Fibroblast of mammary gland (primary cell): Measurements from ENCODE around the gene ZXDC.

Experiments used
- DNase-seq: peaks from one replicate; pipeline ENCODE4 v3.0.0-alpha.2; 2010; ENCODE audit warnings: low read depth
- H3K4me3 ChIP-seq: 2 replicates; pipeline ENCODE4 v1.5.1; 2011; ENCODE audit warnings: low read depth, mild to moderate bottlenecking, low read length, moderate library complexity; ENCODE audit not compliant: control insufficient read depth
- CTCF ChIP-seq: conservative IDR thresholded peaks from 2 replicates; pipeline ENCODE4 v1.5.1; 2011; ENCODE audit warnings: low read depth, low read length, inconsistent platforms; ENCODE audit not compliant: control insufficient read depth, insufficient read depth

ZXDC gene

GRCh38 chr3:126449621-126450051, 26.1 kb downstream of the ZXDC start:
- H3K4me3 ChIP-seq: no peak overlapping the region
- no peak for TF ChIP-seq CTCF

GRCh38 chr3:126448893-126449180, 26.9 kb downstream of the ZXDC start:
- no peak overlapping the region for H3K4me3 ChIP-seq
- DNase-seq: no peak
- no peak for TF ChIP-seq CTCF

More at GRCh38 chr3:126449621-126450051, 26.1 kb downstream of the ZXDC start:
- no peak for DNase-seq

- no peak overlapping the region for H3K4me3 ChIP-seq
- no peak for TF ChIP-seq CTCF
- no peak for DNase-seq
Observed at GRCh38 chr3:126448136-126448892, 27.4 kb downstream of the ZXDC start.

DNA sequence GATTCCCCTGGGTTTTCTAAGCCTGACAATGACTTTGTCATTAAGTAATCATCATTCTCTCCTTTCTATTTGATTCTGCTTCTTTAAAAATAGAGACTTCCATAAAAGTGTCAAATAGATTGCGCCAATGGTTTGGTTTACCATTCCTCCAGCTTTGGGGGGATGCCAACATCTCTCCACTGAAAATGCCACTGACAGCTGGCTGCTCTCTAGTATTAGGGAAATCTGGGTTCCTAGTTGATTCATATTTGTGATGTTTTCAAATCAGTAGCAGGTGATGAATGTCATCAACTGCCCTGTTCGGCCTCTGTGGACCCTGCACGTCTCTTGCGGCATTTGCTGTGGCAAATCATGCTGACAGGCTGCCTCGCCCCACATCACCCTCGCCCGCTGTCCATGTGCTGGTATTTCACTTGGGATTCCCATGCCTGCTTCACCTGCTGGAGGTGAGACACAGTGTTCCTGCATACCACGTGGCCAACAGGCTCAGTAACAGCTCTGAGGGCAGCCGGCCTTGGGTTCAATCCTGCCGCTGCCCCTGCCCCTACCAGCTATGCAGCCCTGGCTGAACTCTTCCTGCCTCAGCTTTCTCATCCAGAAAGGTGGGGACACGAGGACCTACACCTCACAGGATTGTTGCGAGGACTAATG, 28.1 kb downstream of the ZXDC start:
- H3K4me3 ChIP-seq: no peak overlapping the region
- no peak for TF ChIP-seq CTCF
- no peak for DNase-seq

DNA sequence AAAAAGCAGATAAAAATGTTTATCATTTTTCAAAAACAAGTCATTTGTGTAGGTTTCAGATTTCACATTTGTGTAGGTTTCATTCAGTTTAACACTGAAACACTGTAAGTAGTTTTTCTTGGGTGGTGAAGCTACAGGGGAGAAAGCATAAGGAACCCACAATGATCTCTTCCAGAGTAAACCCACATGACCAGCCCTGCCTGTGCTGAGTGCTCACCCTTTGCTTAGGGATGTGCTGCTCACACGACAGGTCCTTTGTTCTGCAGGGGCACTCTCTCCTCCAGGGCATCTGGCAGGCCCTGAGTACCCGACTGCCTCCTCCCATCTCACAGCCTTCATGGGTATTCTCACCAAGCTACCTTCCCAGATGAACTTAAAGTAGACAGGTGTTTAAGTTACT, 28.9 kb downstream of the ZXDC start:
- no peak for TF ChIP-seq CTCF
- no peak for DNase-seq

DNA sequence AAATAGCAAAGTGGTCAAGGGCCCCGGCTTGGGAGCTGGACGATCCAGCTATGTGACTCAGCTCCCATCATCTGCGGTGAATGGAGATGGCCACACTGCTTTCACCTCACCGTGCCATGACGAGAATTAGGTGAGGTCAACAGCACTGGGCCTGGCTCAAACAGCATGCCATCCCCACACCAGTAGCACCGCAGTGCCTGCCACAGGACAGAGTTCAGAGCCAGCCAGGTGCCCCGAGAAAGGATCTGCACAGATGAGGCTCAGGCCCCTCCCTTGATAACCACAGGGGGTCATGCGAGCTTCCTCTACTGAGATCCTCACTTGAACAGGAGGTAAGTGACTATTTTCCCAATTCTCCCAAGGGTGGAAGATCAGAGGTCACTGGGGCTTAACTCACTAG, 29.4 kb downstream of the ZXDC start:
- no peak for DNase-seq
- no peak overlapping the region for H3K4me3 ChIP-seq
- TF ChIP-seq CTCF: no peak

More for the DNA sequence above, 28.9 kb downstream of the ZXDC start:
- no peak overlapping the region for H3K4me3 ChIP-seq
